Neutrophil (primary cell): ENCODE measurements around the gene FOXC1.

Experiments
- H3K27ac ChIP-seq: fragments of 200-600 bp; sonication (generic); 2 replicates; pipeline ENCODE4 v1.5.1; 2016; ENCODE audit warnings: mild to moderate bottlenecking, moderate library complexity
- H3K27me3 ChIP-seq: fragments of 200-600 bp; sonication (generic); 2 replicates; pipeline ENCODE4 v1.6.0; 2016; ENCODE audit warnings: mild to moderate bottlenecking
- H3K36me3 ChIP-seq: fragments of 200-600 bp; sonication (generic); 2 replicates; pipeline ENCODE4 v1.5.1; 2017
- H3K4me1 ChIP-seq, 2 experiments: fragments of 200-600 bp in 1 of 2; sonication (generic) in 1 of 2; 1 replicate in 1 of 2; 2 replicates in 1 of 2; pipeline versions ENCODE4 v1.5.1 to v1.6.1; 2013 to 2016; ENCODE audit warnings: low read depth in 1 of 2, low read length in 1 of 2, mild to moderate bottlenecking in 1 of 2, moderate library complexity in 1 of 2; ENCODE audit not compliant: control insufficient read depth in 1 of 2, insufficient read depth in 1 of 2
- H3K4me3 ChIP-seq, 2 experiments: fragments of 200-600 bp in 1 of 2; sonication (generic) in 1 of 2; 1 replicate in 1 of 2; 2 replicates in 1 of 2; pipeline ENCODE4 v1.5.1; 2013 to 2016; ENCODE audit warnings: low read depth in 1 of 2, low read length in 1 of 2, mild to moderate bottlenecking in 1 of 2, moderate library complexity in 1 of 2
- H3K9me3 ChIP-seq: fragments of 200-600 bp; sonication (generic); 2 replicates; pipeline ENCODE4 v1.5.1; 2016
- CTCF ChIP-seq: fragments of 200-600 bp; sonication (generic); IDR thresholded peaks from 2 replicates; pipeline ENCODE4 v1.5.1; 2016; ENCODE audit warnings: antibody characterized with exemption

Gene FOXC1

GRCh38 chr6:1624851-1625781 is 15.4 kb downstream of the FOXC1 start:
- Histone ChIP-seq H3K27ac (no peak overlapping the region), H3K9me3 (no peaks in the 10 kb centered on the region), H3K4me1 (peaks cover 27% of the 10 kb centered on the region in 2 experiments), H3K36me3 (no peaks in the 10 kb centered on the region), H3K4me3 (peak overlapping the region; percentile 54 to 57), H3K27me3 (peaks cover 94% of the 10 kb centered on the region)
- TF ChIP-seq CTCF, result no peak

GRCh38 chr6:1625794-1626435 is 16.2 kb downstream of the FOXC1 start:
- no peaks in the 10 kb centered on the region for H3K36me3 ChIP-seq
- no peak overlapping the region for H3K4me3 ChIP-seq
- no peaks in the 10 kb centered on the region for H3K9me3 ChIP-seq
- no peak for TF ChIP-seq CTCF
- H3K27me3 ChIP-seq, result peaks cover 86% of the 10 kb centered on the region
- no peak overlapping the region for H3K27ac ChIP-seq
- peaks cover 19 to 22% of the 10 kb centered on the region in 2 experiments for H3K4me1 ChIP-seq

GRCh38 chr6:1626481-1626880 is 16.8 kb downstream of the FOXC1 start:
- no peaks in the 10 kb centered on the region for H3K9me3 ChIP-seq
- H3K36me3 ChIP-seq, result no peaks in the 10 kb centered on the region
- H3K4me3 ChIP-seq, result no peak overlapping the region
- H3K27ac ChIP-seq, result no peak overlapping the region
- TF ChIP-seq CTCF, result no peak
- H3K27me3 ChIP-seq, result peaks cover 81% of the 10 kb centered on the region
- peaks cover 19 to 22% of the 10 kb centered on the region in 2 experiments for H3K4me1 ChIP-seq

- Histone ChIP-seq H3K36me3 (no peaks in the 10 kb centered on the region), H3K27ac (no peak overlapping the region), H3K9me3 (no peaks in the 10 kb centered on the region), H3K27me3 (peaks cover 66% of the 10 kb centered on the region), H3K4me1 (peaks cover 19 to 22% of the 10 kb centered on the region in 2 experiments), H3K4me3 (no peak overlapping the region)
- no peak for TF ChIP-seq CTCF
Observed at GRCh38 chr6:1627827-1628560, 18.3 kb downstream of the FOXC1 start.

- H3K4me3 ChIP-seq, result no peak overlapping the region
Observed at GRCh38 chr6:1629316-1629715, 19.6 kb downstream of the FOXC1 start.

More at GRCh38 chr6:1629316-1629715, 19.6 kb downstream of the FOXC1 start:
- Histone ChIP-seq H3K9me3 (no peaks in the 10 kb centered on the region), H3K36me3 (no peaks in the 10 kb centered on the region), H3K27ac (no peak overlapping the region), H3K4me1 (peaks cover 14 to 16% of the 10 kb centered on the region in 2 experiments), H3K27me3 (peaks cover 52% of the 10 kb centered on the region)
- TF ChIP-seq CTCF, result no peak
